Liver (tissue), 9 donors: ENCODE measurements around the gene LYPD5. TPM values are rescaled to one million over a fixed set of nuclear protein-coding genes. Genes with fewer than 3 reads are reported as not detected.

Experiments
- DNase-seq: peaks from one replicate; pipeline ENCODE4 v3.0.0-alpha.2; 2017; ENCODE audit warnings: low spot score
- H3K27ac ChIP-seq, 2 donors: one replicate each; pipeline ENCODE4 v1.7.0; 2013; ENCODE audit warnings: inconsistent platforms in 2 of 2, low read length in 2 of 2, control low read depth in 1 of 2, low read depth in 1 of 2, mild to moderate bottlenecking in 1 of 2
- H3K27me3 ChIP-seq, 4 donors: one replicate each; pipeline versions ENCODE4 v1.6.1 to v1.7.0; 2013; ENCODE audit warnings: low read length in 3 of 4, inconsistent platforms in 1 of 4, mild to moderate bottlenecking in 1 of 4, moderate library complexity in 1 of 4; ENCODE audit not compliant: control insufficient read depth in 4 of 4, insufficient read depth in 4 of 4
- H3K36me3 ChIP-seq, 4 donors: one replicate each; pipeline versions ENCODE4 v1.6.1 to v1.7.0; 2013; ENCODE audit warnings: low read length in 3 of 4, mild to moderate bottlenecking in 3 of 4, low read depth in 1 of 4, moderate library complexity in 1 of 4; ENCODE audit not compliant: control insufficient read depth in 4 of 4, insufficient read depth in 3 of 4
- H3K4me1 ChIP-seq, 4 donors: one replicate each; pipeline versions ENCODE4 v1.6.1 to v1.7.0; 2013; ENCODE audit warnings: low read length in 3 of 4, mild to moderate bottlenecking in 3 of 4, moderate library complexity in 1 of 4; ENCODE audit not compliant: control insufficient read depth in 4 of 4, insufficient read depth in 4 of 4
- H3K4me3 ChIP-seq, 3 donors: one replicate each; pipeline versions ENCODE4 v1.6.1 to v1.7.0; 2013; ENCODE audit warnings: low read length in 3 of 3, control low read depth in 1 of 3, low read depth in 1 of 3, mild to moderate bottlenecking in 1 of 3
- H3K9ac ChIP-seq, 2 donors: one replicate each; pipeline ENCODE4 v1.7.0; 2013; ENCODE audit warnings: low read length in 2 of 2, mild to moderate bottlenecking in 2 of 2, moderate library complexity in 2 of 2, control low read depth in 1 of 2, low read depth in 1 of 2
- H3K9me3 ChIP-seq, 4 donors: one replicate each; pipeline versions ENCODE4 v1.6.1 to v1.7.0; 2013; ENCODE audit warnings: low read length in 3 of 4; ENCODE audit not compliant: control insufficient read depth in 4 of 4
- EGR1 ChIP-seq, 2 donors: IDR thresholded peaks; 2 replicates each; pipeline ENCODE4 v1.6.1; 2016 to 2018; ENCODE audit warnings: antibody characterized with exemption in 2 of 2, low read depth in 2 of 2
- FOXA1 ChIP-seq: IDR thresholded peaks from 2 replicates; pipeline ENCODE4 v1.6.1; 2016; ENCODE audit warnings: antibody characterized with exemption
- FOXA2 ChIP-seq: IDR thresholded peaks from 2 replicates; pipeline ENCODE4 v1.6.1; 2016; ENCODE audit warnings: antibody characterized with exemption
- GABPA ChIP-seq, 2 donors: IDR thresholded peaks in 1 of 2; conservative IDR thresholded peaks in 1 of 2; 2 replicates each; pipeline ENCODE4 v1.6.1; 2016; ENCODE audit warnings: antibody characterized with exemption in 2 of 2, mild to moderate bottlenecking in 1 of 2, moderate library complexity in 1 of 2
- HNF4G ChIP-seq: IDR thresholded peaks from 2 replicates; pipeline ENCODE4 v1.6.1; 2016; ENCODE audit warnings: antibody characterized with exemption
- JUND ChIP-seq, 2 donors: IDR thresholded peaks; 2 replicates each; pipeline ENCODE4 v1.6.1; 2016; ENCODE audit warnings: antibody characterized with exemption in 2 of 2
- NR2F2 ChIP-seq: IDR thresholded peaks from 2 replicates; pipeline ENCODE4 v1.6.1; 2016; ENCODE audit warnings: antibody characterized with exemption
- RXRA ChIP-seq, 2 donors: IDR thresholded peaks; 2 replicates each; pipeline ENCODE4 v1.6.1; 2017 to 2018; ENCODE audit warnings: antibody characterized with exemption in 2 of 2, mild to moderate bottlenecking in 1 of 2
- SP1 ChIP-seq: IDR thresholded peaks from 2 replicates; pipeline ENCODE4 v1.6.1; 2018; ENCODE audit warnings: antibody characterized with exemption, mild to moderate bottlenecking
- WGBS: extraction: QIAGEN DNeasy Blood & Tissue Kit; methylation state at CpG from one replicate; pipeline ENCODE4 v1.1.7; 2013; 5-methylcytosine and 5-hydroxymethylcytosine counted together
- polyA plus RNA-seq, 2 donors: library from polyadenylated mRNA; stranded (reverse) in 1 of 2; unstranded in 1 of 2; fragments of 200-250 nt in 1 of 2; fragments of >200 nt in 1 of 2; fragmentation: Nextera tagmentation in 1 of 2; extraction: Ambion mirVana in 1 of 2; gene quantifications; one replicate each; pipeline versions ENCODE4 v1.2.1 to v1.2.3, GENCODE V29; 2013 to 2015
- total RNA-seq, 2 donors: library from RNA; depleted of rRNA; stranded (reverse); fragments of >200 nt; gene quantifications; one replicate each; pipeline ENCODE4 v1.2.3, GENCODE V29; 2014
- TF ChIP-seq, protein P1 (sequence below): IDR thresholded peaks from 2 replicates; pipeline ENCODE4 v1.6.1; 2016; ENCODE audit warnings: antibody characterized with exemption
- TF ChIP-seq, protein P2 (sequence below): IDR thresholded peaks from 2 replicates; pipeline ENCODE4 v1.6.1; 2016; ENCODE audit warnings: antibody characterized with exemption
- TF ChIP-seq, protein P3 (sequence below): IDR thresholded peaks from 2 replicates; pipeline ENCODE4 v1.6.1; 2016; ENCODE audit warnings: antibody characterized with exemption, mild to moderate bottlenecking
- TF ChIP-seq, protein P4 (sequence below): fragments of 150-350 bp; IDR thresholded peaks from 2 replicates; pipeline ENCODE4 v1.5.1; 2017; ENCODE audit warnings: improper control_type of control experiment, low read depth, low read length; ENCODE audit not compliant: missing input control
- TF ChIP-seq, protein P5 (sequence below): IDR thresholded peaks from 2 replicates; pipeline ENCODE4 v1.6.1; 2016; ENCODE audit warnings: antibody characterized with exemption
- donor health status: healthy.
- donor health status: healthy.
- donor health status: healthy.
- donor health status: healthy.
- donor health status: healthy.

The LYPD5 gene
- total and polyA plus RNA-seq, 4 donors: 0.08 to 0.14 (median 0.13) TPM; not detected in 1

DNA sequence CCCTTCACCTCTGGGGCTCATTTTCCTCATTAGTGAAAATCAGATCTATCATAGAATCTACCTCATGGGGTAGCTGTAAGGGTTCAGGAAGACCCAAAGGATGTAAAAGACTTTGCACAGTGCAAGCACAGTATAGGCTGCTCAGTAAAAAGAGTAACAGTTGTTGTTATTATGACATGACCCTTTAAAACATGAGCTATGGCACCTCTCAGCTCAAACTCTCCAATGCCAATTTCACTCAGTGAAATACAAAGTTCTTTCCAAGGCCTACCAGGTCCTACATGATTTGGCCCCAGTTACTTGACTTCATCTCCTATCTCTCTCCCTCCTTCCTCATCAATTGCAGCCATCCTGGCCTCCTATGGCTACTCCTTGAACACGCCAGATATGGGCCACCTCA, 52.3 kb downstream of the LYPD5 start:
- 100% methylated on average over 1 of the region's 1 CpG for WGBS
- Histone ChIP-seq H3K9me3 (no peaks in the 10 kb centered on the region), H3K27me3 (no peaks in the 10 kb centered on the region), H3K4me3 (no peak overlapping the region), H3K27ac (no peak overlapping the region), H3K4me1 (peaks cover 5 to 14% (median 8%) of the 10 kb centered on the region in 4 donors), H3K9ac (no peak overlapping the region), H3K36me3 (peaks cover 2 to 46% (median 15%) of the 10 kb centered on the region in 4 donors)
- no peak for TF ChIP-seq RXRA (IDR thresholded peaks at IDR 0.05)
- TF ChIP-seq GABPA (IDR thresholded peaks at IDR 0.05 in 1 of 2, conservative IDR thresholded peaks at IDR 0.05 in 1 of 2): no peak
- no peak for TF ChIP-seq HNF4G
- TF ChIP-seq, protein P1, sequence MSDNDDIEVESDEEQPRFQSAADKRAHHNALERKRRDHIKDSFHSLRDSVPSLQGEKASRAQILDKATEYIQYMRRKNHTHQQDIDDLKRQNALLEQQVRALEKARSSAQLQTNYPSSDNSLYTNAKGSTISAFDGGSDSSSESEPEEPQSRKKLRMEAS: no peak
- TF ChIP-seq, protein P2, sequence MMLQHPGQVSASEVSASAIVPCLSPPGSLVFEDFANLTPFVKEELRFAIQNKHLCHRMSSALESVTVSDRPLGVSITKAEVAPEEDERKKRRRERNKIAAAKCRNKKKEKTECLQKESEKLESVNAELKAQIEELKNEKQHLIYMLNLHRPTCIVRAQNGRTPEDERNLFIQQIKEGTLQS: no peak
- no peak for TF ChIP-seq FOXA1
- TF ChIP-seq JUND (IDR thresholded peaks at IDR 0.05): no peak
- TF ChIP-seq, protein P3, sequence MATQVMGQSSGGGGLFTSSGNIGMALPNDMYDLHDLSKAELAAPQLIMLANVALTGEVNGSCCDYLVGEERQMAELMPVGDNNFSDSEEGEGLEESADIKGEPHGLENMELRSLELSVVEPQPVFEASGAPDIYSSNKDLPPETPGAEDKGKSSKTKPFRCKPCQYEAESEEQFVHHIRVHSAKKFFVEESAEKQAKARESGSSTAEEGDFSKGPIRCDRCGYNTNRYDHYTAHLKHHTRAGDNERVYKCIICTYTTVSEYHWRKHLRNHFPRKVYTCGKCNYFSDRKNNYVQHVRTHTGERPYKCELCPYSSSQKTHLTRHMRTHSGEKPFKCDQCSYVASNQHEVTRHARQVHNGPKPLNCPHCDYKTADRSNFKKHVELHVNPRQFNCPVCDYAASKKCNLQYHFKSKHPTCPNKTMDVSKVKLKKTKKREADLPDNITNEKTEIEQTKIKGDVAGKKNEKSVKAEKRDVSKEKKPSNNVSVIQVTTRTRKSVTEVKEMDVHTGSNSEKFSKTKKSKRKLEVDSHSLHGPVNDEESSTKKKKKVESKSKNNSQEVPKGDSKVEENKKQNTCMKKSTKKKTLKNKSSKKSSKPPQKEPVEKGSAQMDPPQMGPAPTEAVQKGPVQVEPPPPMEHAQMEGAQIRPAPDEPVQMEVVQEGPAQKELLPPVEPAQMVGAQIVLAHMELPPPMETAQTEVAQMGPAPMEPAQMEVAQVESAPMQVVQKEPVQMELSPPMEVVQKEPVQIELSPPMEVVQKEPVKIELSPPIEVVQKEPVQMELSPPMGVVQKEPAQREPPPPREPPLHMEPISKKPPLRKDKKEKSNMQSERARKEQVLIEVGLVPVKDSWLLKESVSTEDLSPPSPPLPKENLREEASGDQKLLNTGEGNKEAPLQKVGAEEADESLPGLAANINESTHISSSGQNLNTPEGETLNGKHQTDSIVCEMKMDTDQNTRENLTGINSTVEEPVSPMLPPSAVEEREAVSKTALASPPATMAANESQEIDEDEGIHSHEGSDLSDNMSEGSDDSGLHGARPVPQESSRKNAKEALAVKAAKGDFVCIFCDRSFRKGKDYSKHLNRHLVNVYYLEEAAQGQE: no peak
- no peak for DNase-seq

DNA sequence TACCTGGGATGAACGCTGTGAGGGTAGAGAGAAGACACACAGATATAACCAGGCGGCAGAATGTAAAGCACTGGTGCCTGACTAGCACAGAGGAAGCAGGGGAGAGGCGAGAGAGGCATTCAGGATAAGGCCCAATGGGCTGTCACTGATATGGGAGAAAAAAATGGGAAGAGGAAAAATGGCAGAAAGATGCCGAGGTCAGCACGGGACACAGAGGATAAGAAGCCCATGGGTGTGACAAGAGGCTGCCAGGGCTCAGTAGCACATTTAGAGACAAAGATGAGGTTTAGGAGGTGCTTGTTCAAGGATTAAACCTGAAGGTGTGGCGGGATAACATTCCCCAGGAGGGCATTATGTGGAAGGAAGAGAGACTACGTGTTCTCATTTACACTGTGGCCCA, 53.1 kb downstream of the LYPD5 start:
- H3K36me3 ChIP-seq: peaks cover 2 to 46% (median 15%) of the 10 kb centered on the region in 4 donors
- no peaks in the 10 kb centered on the region for H3K9me3 ChIP-seq
- H3K4me1 ChIP-seq: peaks cover 5 to 13% (median 8%) of the 10 kb centered on the region in 4 donors
- DNase-seq: no peak
- TF ChIP-seq JUND (IDR thresholded peaks at IDR 0.05) (no peak), SP1 (no peak), FOXA2 (no peak), GABPA (IDR thresholded peaks at IDR 0.05 in 1 of 2, conservative IDR thresholded peaks at IDR 0.05 in 1 of 2) (no peak), RXRA (IDR thresholded peaks at IDR 0.05) (no peak)
- TF ChIP-seq, protein P4, sequence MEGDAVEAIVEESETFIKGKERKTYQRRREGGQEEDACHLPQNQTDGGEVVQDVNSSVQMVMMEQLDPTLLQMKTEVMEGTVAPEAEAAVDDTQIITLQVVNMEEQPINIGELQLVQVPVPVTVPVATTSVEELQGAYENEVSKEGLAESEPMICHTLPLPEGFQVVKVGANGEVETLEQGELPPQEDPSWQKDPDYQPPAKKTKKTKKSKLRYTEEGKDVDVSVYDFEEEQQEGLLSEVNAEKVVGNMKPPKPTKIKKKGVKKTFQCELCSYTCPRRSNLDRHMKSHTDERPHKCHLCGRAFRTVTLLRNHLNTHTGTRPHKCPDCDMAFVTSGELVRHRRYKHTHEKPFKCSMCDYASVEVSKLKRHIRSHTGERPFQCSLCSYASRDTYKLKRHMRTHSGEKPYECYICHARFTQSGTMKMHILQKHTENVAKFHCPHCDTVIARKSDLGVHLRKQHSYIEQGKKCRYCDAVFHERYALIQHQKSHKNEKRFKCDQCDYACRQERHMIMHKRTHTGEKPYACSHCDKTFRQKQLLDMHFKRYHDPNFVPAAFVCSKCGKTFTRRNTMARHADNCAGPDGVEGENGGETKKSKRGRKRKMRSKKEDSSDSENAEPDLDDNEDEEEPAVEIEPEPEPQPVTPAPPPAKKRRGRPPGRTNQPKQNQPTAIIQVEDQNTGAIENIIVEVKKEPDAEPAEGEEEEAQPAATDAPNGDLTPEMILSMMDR: no peak
- H3K27ac ChIP-seq: no peak overlapping the region
- WGBS: 86% methylated on average over 7 of the region's 7 CpGs
- no peak overlapping the region for H3K4me3 ChIP-seq
- H3K27me3 ChIP-seq: no peaks in the 10 kb centered on the region
- no peak overlapping the region for H3K9ac ChIP-seq

DNA sequence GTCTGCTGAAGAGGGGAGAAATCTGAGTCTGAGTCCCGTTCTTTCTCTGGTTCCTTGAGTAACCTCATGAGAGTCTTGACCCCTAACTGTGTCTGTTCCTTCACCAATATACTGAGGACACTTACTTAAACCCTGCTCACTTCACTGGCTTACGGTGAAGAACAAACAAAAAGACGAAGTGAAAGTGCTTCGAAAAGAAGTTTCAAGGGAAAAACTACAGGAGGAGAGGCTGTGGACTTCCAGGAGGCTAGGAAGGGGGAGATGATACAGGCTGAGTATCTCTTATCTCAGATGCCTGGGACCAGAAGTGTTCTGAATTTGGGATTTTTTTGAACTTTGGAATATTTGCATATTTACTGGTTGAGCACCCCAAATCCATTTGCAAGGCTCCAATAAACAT, 53.6 kb downstream of the LYPD5 start:
- H3K27ac ChIP-seq: no peak overlapping the region
- H3K27me3 ChIP-seq: no peaks in the 10 kb centered on the region
- peaks cover under 1 to 8% (median 5%) of the 10 kb centered on the region in 4 donors for H3K4me1 ChIP-seq
- WGBS: 84% methylated on average over 4 of the region's 4 CpGs
- no peaks in the 10 kb centered on the region for H3K9me3 ChIP-seq
- no peak for DNase-seq
- H3K9ac ChIP-seq: no peak overlapping the region
- H3K4me3 ChIP-seq: no peak overlapping the region
- H3K36me3 ChIP-seq: peaks cover 2 to 51% (median 17%) of the 10 kb centered on the region in 4 donors
- no peak for TF ChIP-seq FOXA2
- TF ChIP-seq NR2F2: no peak
- TF ChIP-seq, protein P5, sequence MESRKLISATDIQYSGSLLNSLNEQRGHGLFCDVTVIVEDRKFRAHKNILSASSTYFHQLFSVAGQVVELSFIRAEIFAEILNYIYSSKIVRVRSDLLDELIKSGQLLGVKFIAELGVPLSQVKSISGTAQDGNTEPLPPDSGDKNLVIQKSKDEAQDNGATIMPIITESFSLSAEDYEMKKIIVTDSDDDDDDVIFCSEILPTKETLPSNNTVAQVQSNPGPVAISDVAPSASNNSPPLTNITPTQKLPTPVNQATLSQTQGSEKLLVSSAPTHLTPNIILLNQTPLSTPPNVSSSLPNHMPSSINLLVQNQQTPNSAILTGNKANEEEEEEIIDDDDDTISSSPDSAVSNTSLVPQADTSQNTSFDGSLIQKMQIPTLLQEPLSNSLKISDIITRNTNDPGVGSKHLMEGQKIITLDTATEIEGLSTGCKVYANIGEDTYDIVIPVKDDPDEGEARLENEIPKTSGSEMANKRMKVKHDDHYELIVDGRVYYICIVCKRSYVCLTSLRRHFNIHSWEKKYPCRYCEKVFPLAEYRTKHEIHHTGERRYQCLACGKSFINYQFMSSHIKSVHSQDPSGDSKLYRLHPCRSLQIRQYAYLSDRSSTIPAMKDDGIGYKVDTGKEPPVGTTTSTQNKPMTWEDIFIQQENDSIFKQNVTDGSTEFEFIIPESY: no peak
- TF ChIP-seq, protein P2: no peak
- no peak for TF ChIP-seq HNF4G
- TF ChIP-seq EGR1 (IDR thresholded peaks at IDR 0.05; ENCODE audit: low read depth in 2 of 2): no peak
